ENCODE data around the gene MYG1.

The MYG1 gene

DNA sequence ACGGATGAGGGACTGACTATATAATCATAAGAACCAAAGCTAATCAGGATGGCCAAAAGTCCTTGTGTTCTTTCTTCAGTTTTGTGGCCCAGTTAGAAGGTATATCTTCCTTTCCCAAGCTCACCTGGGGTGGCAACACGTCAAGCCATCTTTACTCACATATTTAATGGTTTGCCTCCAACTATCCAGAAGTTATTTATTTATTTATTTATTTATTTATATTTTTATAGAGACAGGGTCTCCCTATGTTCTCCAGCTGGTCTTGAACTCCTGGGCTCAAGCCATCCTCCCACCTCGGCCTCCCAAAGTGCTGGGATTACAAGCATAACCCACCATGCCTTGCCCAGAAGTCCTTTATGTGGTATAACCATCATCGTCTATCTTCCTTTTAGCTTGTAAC lies 48.4 kb downstream of the MYG1 start:
- in situ Hi-C loops (cut with HindIII; ENCODE audit: low sequenced_read_pairs): loop anchor here (10.0 kb wide), 1 partner anchor 157 kb away; the partner anchor contains the start of genes NPFF and TARBP2

DNA sequence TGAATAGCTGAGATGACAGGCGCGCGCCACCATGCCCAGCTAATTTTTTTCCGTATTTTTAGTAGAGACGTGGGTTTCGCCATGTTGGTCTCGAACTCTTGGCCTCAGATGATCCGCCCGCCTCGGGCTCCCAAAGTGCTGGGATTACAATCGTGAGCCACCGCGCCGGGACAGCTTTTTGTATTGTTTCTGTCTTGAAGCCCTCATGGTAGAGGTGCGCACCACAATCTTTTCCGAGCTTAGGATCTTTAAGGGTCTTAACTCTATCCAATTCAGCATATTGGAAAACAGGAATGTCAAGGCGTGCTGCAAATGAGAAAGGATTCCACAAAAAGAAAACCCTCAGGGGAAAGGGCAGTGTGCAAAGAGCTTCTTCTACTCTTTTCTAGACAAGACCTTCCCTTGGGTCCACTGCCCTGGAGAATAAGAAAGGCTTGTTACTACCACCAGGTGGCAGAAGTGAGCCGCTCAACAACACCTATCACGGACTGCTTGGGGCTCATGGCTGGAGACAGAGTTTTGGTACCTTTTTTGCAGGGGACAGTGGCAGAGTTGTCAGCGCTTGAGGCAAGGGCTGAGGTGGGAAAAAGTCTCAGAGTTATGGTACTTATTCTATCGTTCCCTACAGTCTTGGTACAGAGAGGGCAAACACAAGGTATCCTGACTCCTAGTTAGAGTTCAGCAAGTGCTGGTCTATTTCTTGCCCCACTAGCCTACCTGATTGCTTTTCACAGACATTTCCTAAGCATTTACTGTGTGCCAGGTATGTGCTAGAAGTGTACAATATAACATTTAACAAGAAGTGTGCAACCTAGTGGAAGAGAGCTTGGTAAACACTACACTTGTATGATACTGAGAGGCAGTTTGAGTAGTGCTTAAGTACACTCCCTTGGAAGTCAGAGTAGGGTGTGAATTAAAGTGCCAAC lies 53.1 kb downstream of the MYG1 start:
- in situ Hi-C loops (cut with HindIII; ENCODE audit: low sequenced_read_pairs): no loop called here

DNA sequence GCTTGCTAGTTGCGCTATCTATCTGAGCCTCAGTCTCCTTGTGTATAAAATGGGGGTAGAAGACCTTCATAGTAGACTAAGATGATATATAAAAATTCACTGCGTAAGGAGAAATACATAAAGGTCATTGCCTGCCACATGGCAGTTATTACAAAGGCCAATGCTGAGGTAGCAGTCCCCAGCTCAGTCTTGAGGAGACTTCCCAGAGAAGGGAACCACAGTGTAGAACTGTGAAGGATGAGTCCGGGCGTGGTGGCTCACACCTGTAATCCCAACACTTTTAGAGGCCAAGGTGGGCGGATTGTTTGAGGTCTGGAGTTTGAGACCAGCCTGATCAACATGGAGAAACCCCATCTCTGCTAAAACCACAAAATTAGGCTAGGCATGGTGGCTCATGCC lies 53.8 kb downstream of the MYG1 start:
- in situ Hi-C loops (cut with HindIII; ENCODE audit: low sequenced_read_pairs): no loop called here

DNA sequence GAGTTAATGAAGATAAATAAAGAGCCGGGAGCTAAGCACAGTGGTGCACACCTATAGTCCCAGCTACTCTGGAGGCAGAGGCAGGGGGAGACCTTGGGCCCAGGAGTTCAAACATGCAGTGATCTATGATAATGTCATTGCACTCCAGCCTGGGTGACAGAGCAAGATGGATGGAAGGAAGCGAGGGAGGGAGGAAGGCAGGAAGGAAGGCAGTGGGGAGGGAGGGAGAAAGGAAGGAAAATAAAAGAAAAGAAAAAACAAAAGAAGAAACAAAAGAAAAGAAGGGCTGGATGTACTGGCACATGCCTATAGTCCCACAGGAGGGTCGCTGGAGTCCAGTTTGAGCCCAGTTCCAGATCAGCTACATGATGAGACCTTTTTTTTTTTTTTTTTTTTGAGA lies 55.6 kb downstream of the MYG1 start:
- in situ Hi-C loops (cut with HindIII; ENCODE audit: low sequenced_read_pairs): no loop called here
